B cell (primary cell): ENCODE data around the gene RAD50. TPM values are rescaled to one million over a fixed set of nuclear protein-coding genes. Genes with fewer than 3 reads are reported as not detected.

Experiments
- ATAC-seq: fragments of 200-7000 bp; cut with Tn5 transposase; one replicate; pipeline ENCODE4 v1.10.0; 2021; ENCODE audit warnings: low read depth, mild to moderate bottlenecking, moderate number of reproducible peaks, moderate library complexity
- CTCF ChIA-PET: fragments of 350-600 bp; sonication (Branson Sonifier 250); formaldehyde crosslinking; loops from one replicate; lab custom pipeline; 2021; ENCODE audit warnings: antibody characterized with exemption, inconsistent platforms; lab: Charles Lee
- POLR2A ChIA-PET: fragments of 350-600 bp; sonication (Branson Sonifier 250); formaldehyde crosslinking; loops from one replicate; lab custom pipeline; 2021; ENCODE audit warnings: antibody characterized with exemption; lab: Charles Lee
- DNase-seq: peaks from one replicate; pipeline ENCODE4 v3.0.0; 2013
- H2AFZ ChIP-seq: 2 replicates; pipeline ENCODE4 v1.6.1; 2012; ENCODE audit warnings: mild to moderate bottlenecking, low read depth, low read length; ENCODE audit not compliant: insufficient read depth, poor library complexity, severe bottlenecking
- H3K27ac ChIP-seq, 2 donors: 1 replicate in 1 of 2; 2 replicates in 1 of 2; pipeline ENCODE4 v1.5.1; 2012 to 2013; ENCODE audit warnings: low read length in 2 of 2, mild to moderate bottlenecking in 2 of 2, moderate library complexity in 1 of 2
- H3K27me3 ChIP-seq, 4 experiments: fragments of 200-600 bp in 1 of 4; sonication (generic) in 1 of 4; replicated peaks in 1 of 4; 1 replicate in 2 of 4; 2 replicates in 2 of 4; pipeline versions ENCODE4 v1.6.1 to v1.7.0; 2013 to 2016; ENCODE audit warnings: low read length in 3 of 4, mild to moderate bottlenecking in 2 of 4, mixed read lengths in 1 of 4, moderate library complexity in 1 of 4; ENCODE audit not compliant: insufficient read depth in 4 of 4, control insufficient read depth in 3 of 4; ENCODE audit errors: control extremely low read depth in 1 of 4
- H3K36me3 ChIP-seq, 2 experiments: replicated peaks in 1 of 2; 1 replicate in 1 of 2; 2 replicates in 1 of 2; pipeline versions ENCODE4 v1.6.1 to v1.7.1; 2013; ENCODE audit warnings: low read length in 1 of 2; ENCODE audit not compliant: insufficient read depth in 2 of 2, control insufficient read depth in 1 of 2; ENCODE audit errors: control extremely low read depth in 1 of 2, extremely low read depth in 1 of 2
- H3K4me1 ChIP-seq, 2 donors: fragments of 200-600 bp in 1 of 2; sonication (generic) in 1 of 2; 1 replicate in 1 of 2; 2 replicates in 1 of 2; pipeline versions ENCODE4 v1.5.1 to v1.6.1; 2013 to 2017; ENCODE audit warnings: low read length in 2 of 2; ENCODE audit not compliant: control insufficient read depth in 2 of 2, insufficient read depth in 2 of 2
- H3K4me2 ChIP-seq: replicated peaks from 2 replicates; pipeline ENCODE3; 2012; ENCODE audit warnings: mild to moderate bottlenecking, low read depth, low read length; ENCODE audit not compliant: poor library complexity, severe bottlenecking
- H3K4me3 ChIP-seq, 5 experiments: fragments of 200-600 bp in 1 of 5; sonication (generic) in 1 of 5; 1 replicate in 3 of 5; 2 replicates in 2 of 5; pipeline versions ENCODE4 v1.5.1 to v1.7.0; 2011 to 2016; ENCODE audit warnings: low read length in 4 of 5, mild to moderate bottlenecking in 4 of 5, low read depth in 2 of 5, control low read depth in 1 of 5, moderate library complexity in 1 of 5; ENCODE audit not compliant: insufficient read depth in 1 of 5; ENCODE audit errors: control extremely low read depth in 1 of 5, extremely low read depth in 1 of 5
- H3K79me2 ChIP-seq: fragments of 200-600 bp; sonication (generic); one replicate; pipeline ENCODE4 v1.6.0; 2016; ENCODE audit warnings: low read length; ENCODE audit not compliant: control insufficient read depth, insufficient read depth
- H3K9ac ChIP-seq: fragments of 200-600 bp; sonication (generic); 2 replicates; pipeline ENCODE4 v1.6.1; 2017; ENCODE audit warnings: mild to moderate bottlenecking, low read length, moderate library complexity
- H3K9me3 ChIP-seq, 3 donors: one replicate each; pipeline versions ENCODE4 v1.6.1 to v1.7.1; 2013; ENCODE audit warnings: low read length in 2 of 3; ENCODE audit not compliant: control insufficient read depth in 2 of 3, insufficient read depth in 1 of 3; ENCODE audit errors: control extremely low read depth in 1 of 3
- H4K20me1 ChIP-seq: 2 replicates; pipeline ENCODE4 v1.6.0; 2012; ENCODE audit warnings: mild to moderate bottlenecking, low read length; ENCODE audit not compliant: insufficient read depth, control insufficient read depth, poor library complexity, severe bottlenecking
- H3K27ac Mint-ChIP-seq: one replicate; pipeline ENCODE4 v1.8.0; 2021; ENCODE audit warnings: mixed read lengths
- H3K27me3 Mint-ChIP-seq: one replicate; pipeline ENCODE4 v1.8.0; 2021; ENCODE audit warnings: mixed read lengths
- H3K4me1 Mint-ChIP-seq: one replicate; pipeline ENCODE4 v1.8.0; 2021; ENCODE audit warnings: mixed read lengths
- H3K4me3 Mint-ChIP-seq: one replicate; pipeline ENCODE4 v1.8.0; 2021; ENCODE audit warnings: mixed read lengths
- H3K9me3 Mint-ChIP-seq: one replicate; pipeline ENCODE4 v1.8.0; 2022; ENCODE audit warnings: mixed read lengths; ENCODE audit not compliant: insufficient read depth
- CTCF ChIP-seq: fragments of 200-600 bp; IDR thresholded peaks from one replicate; pipeline ENCODE4 v1.8.0; 2022; ENCODE audit warnings: antibody characterized with exemption, mild to moderate bottlenecking
- EZH2 ChIP-seq: IDR thresholded peaks from 2 replicates; pipeline ENCODE4 v1.6.1; 2012; ENCODE audit warnings: borderline replicate concordance, low read depth, mild to moderate bottlenecking, moderate library complexity, low read length; ENCODE audit not compliant: insufficient read depth, poor library complexity, severe bottlenecking
- WGBS: methylation state at CpG from one replicate; pipeline ENCODE4 v1.1.5; 2013; ENCODE audit warnings: missing lambda C conversion rate; ENCODE audit not compliant: insufficient coverage; 5-methylcytosine and 5-hydroxymethylcytosine counted together
- intact Hi-C: fragments of 100-400 bp; cut with micrococcal nuclease; formaldehyde crosslinking; loops from one replicate; pipeline ENCODE4 v1.10.0; 2022
- polyA plus RNA-seq: library from polyadenylated mRNA; depleted of rRNA; stranded (reverse); fragments of >200 nt; gene quantifications from 2 replicates; pipeline ENCODE4 v1.2.3, GENCODE V29; 2012
- total RNA-seq, 2 donors: library from RNA; stranded (reverse); fragments of 120-200 nt in 1 of 2; gene quantifications; 1 replicate in 1 of 2; 2 replicates in 1 of 2; pipeline versions ENCODE4 v1.2.3 to v1.2.4, GENCODE V29; 2013 to 2022

Gene RAD50
- total and polyA plus RNA-seq, 2 donors (not counting 1 experiment from before 2014, with no cell fraction given), result 11.2 to 32.7 TPM

- H3K27ac Mint-ChIP-seq, result no peak overlapping the region
- TF ChIP-seq EZH2 (no peak), CTCF (no peak)
- Histone ChIP-seq H4K20me1 (no peaks in the 10 kb centered on the region), H3K9me3 (no peaks in the 10 kb centered on the region), H3K9ac (no peak overlapping the region), H3K4me3 (no peak overlapping the region), H3K27ac (no peak overlapping the region), H3K4me2 (no peak overlapping the region), H3K4me1 (peaks cover 19 to 27% of the 10 kb centered on the region in 2 donors), H3K79me2 (no peaks in the 10 kb centered on the region), H3K36me3 (no peaks in the 10 kb centered on the region), H3K27me3 (no peaks in the 10 kb centered on the region), H2AFZ (no peak overlapping the region)
- ATAC-seq (no peak), DNase-seq (no peak)
- H3K4me3 Mint-ChIP-seq, result no peak overlapping the region
- WGBS, result 98% methylated on average over 7 of the region's 12 CpGs
- ChIA-PET CTCF (interaction anchor here (0.7 to 1.2 kb wide), 3 partner anchors 18 to 139 kb away, joined by 3 read pairs; no protein-coding TSS in a partner anchor), POLR2A (no interaction called here)
- intact Hi-C loops, result no loop called here
- peaks cover 3% of the 10 kb centered on the region for H3K27me3 Mint-ChIP-seq
- no peaks in the 10 kb centered on the region for H3K9me3 Mint-ChIP-seq
- peaks cover 44% of the 10 kb centered on the region for H3K4me1 Mint-ChIP-seq
Measured at GRCh38 chr5:132684922-132685720, 128.3 kb downstream of the RAD50 start.

- Histone ChIP-seq H3K36me3 (no peaks in the 10 kb centered on the region), H3K79me2 (no peaks in the 10 kb centered on the region), H3K4me3 (no peak overlapping the region), H3K4me1 (peaks cover 14 to 18% of the 10 kb centered on the region in 2 donors), H2AFZ (no peak overlapping the region), H4K20me1 (no peaks in the 10 kb centered on the region), H3K9me3 (no peaks in the 10 kb centered on the region), H3K4me2 (no peak overlapping the region), H3K9ac (no peak overlapping the region), H3K27me3 (no peaks in the 10 kb centered on the region), H3K27ac (no peak overlapping the region)
- intact Hi-C loops, result no loop called here
- Mint-ChIP-seq H3K27me3 (peaks cover 3% of the 10 kb centered on the region), H3K4me3 (no peak overlapping the region), H3K4me1 (peaks cover 37% of the 10 kb centered on the region), H3K9me3 (no peaks in the 10 kb centered on the region), H3K27ac (no peak overlapping the region)
- CTCF ChIA-PET, result no interaction called here
- no peak for ATAC-seq
- TF ChIP-seq CTCF (no peak), EZH2 (no peak)
- WGBS, result 100% methylated on average over 1 of the region's 3 CpGs
- DNase-seq, result no peak
- POLR2A ChIA-PET, result interaction anchor here (0.7 kb wide), 1 partner anchor 202 kb away, joined by 4 read pairs; no protein-coding TSS in a partner anchor
Measured at GRCh38 chr5:132686193-132686592, 129.4 kb downstream of the RAD50 start.
